Smooth muscle cell (in vitro differentiated cells): ENCODE measurements around the gene GKN2. TPM values are rescaled to one million over a fixed set of nuclear protein-coding genes. Genes with fewer than 3 reads are reported as not detected.

ENCODE experiments used
- DNase-seq: peaks from one replicate; lab custom pipeline; 2025; ENCODE audit not compliant: unreplicated experiment; lab: John Stamatoyannopoulos, UW
- H2AFZ ChIP-seq: fragments of 200-600 bp; sonication (generic); 2 replicates; pipeline ENCODE4 v1.6.0; 2016; ENCODE audit warnings: antibody characterized with exemption, low read depth, mild to moderate bottlenecking
- H3F3A ChIP-seq: fragments of 200-600 bp; sonication (generic); 2 replicates; pipeline ENCODE4 v1.6.0; 2017; ENCODE audit warnings: antibody characterized with exemption, low read depth
- H3K27ac ChIP-seq: fragments of 200-600 bp; sonication (generic); 2 replicates; pipeline ENCODE4 v1.5.1; 2016; ENCODE audit warnings: low read depth, mild to moderate bottlenecking
- H3K27me3 ChIP-seq: fragments of 200-600 bp; sonication (generic); 2 replicates; pipeline ENCODE4 v1.6.1; 2016; ENCODE audit warnings: low read depth, mild to moderate bottlenecking
- H3K36me3 ChIP-seq: fragments of 200-600 bp; sonication (generic); 2 replicates; pipeline ENCODE4 v1.5.1; 2016; ENCODE audit warnings: low read depth
- H3K4me1 ChIP-seq: fragments of 200-600 bp; sonication (generic); 2 replicates; pipeline ENCODE4 v1.5.1; 2016; ENCODE audit warnings: low read depth
- H3K4me2 ChIP-seq: fragments of 200-600 bp; sonication (generic); 2 replicates; pipeline ENCODE4 v1.6.0; 2016; ENCODE audit warnings: mild to moderate bottlenecking
- H3K4me3 ChIP-seq: fragments of 200-600 bp; sonication (generic); 2 replicates; pipeline ENCODE4 v1.5.1; 2016; ENCODE audit warnings: mild to moderate bottlenecking
- H3K79me2 ChIP-seq: fragments of 200-600 bp; sonication (generic); 2 replicates; pipeline ENCODE4 v1.6.0; 2016; ENCODE audit warnings: low read depth, mild to moderate bottlenecking
- H3K9ac ChIP-seq: fragments of 200-600 bp; sonication (generic); 2 replicates; pipeline ENCODE4 v1.6.0; 2016; ENCODE audit warnings: low read depth
- H3K9me3 ChIP-seq: fragments of 200-600 bp; sonication (generic); replicated peaks from 2 replicates; pipeline ENCODE4 v1.5.1; 2016; ENCODE audit warnings: low read depth
- H4K20me1 ChIP-seq: fragments of 200-600 bp; sonication (generic); 2 replicates; pipeline ENCODE4 v1.6.0; 2016; ENCODE audit warnings: low read depth
- WGBS: methylation state at CpG from one replicate; pipeline ENCODE4 v1.1.7; 2016; ENCODE audit warnings: low lambda C conversion rate; 5-methylcytosine and 5-hydroxymethylcytosine counted together
- polyA plus RNA-seq: library from polyadenylated mRNA; unstranded; fragments of >200 nt; fragmentation: Nextera tagmentation; extraction: Ambion mirVana; gene quantifications from 2 replicates; pipeline ENCODE4 v1.2.1, GENCODE V29; 2016
- total RNA-seq: library from RNA; depleted of rRNA; stranded (reverse); fragments of >200 nt; gene quantifications from 2 replicates; pipeline ENCODE4 v1.2.3, GENCODE V29; 2014
- TF ChIP-seq, protein P1 (sequence below): fragments of 200-600 bp; sonication (generic); IDR thresholded peaks from 2 replicates; pipeline ENCODE4 v1.5.1; 2017; ENCODE audit warnings: borderline replicate concordance, mild to moderate bottlenecking, antibody characterized with exemption; ENCODE audit not compliant: insufficient read depth, poor library complexity, severe bottlenecking

Gene GKN2
- total and polyA plus RNA-seq, 2 experiments from 2014 or later = not detected

DNA sequence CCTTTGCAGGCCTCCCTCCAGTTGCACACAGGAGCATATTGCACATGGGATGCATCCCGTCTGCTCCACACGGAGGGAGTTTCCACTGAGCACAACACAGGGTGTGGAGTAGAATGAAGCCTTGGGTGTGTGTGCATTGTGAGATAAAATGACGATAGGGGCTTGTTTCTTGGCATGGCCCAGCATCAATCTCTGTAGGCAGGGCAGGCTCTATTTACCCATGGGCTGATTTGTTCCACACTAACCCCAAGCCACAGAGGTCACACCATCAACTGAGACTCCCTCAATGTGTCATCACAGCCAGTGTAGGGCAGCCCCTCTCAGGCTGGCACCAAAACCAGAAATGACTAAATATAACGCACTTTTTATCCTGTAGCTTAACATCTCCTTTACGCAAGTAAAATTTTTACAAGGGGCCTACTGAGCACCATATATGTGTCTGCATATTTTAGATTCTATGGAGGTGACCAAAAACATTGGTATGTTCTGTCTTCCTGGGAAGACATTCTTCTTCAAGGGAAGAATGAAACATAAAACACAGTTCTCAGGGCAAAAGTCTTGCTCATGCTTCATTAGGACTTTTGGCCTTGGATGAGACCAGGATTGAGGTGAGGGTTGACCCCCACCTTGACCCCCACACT is 19.0 kb upstream of the GKN2 start:
- H3K4me1 ChIP-seq = peaks cover 6% of the 10 kb centered on the region
- H2AFZ ChIP-seq = no peak overlapping the region
- no peaks in the 10 kb centered on the region for H3K36me3 ChIP-seq
- no peak for DNase-seq
- peak overlapping the region; percentile 56 for H3K4me2 ChIP-seq
- no peaks in the 10 kb centered on the region for H4K20me1 ChIP-seq
- H3F3A ChIP-seq = peaks cover 9% of the 10 kb centered on the region
- H3K27me3 ChIP-seq = no peaks in the 10 kb centered on the region
- no peaks in the 10 kb centered on the region for H3K79me2 ChIP-seq
- WGBS = 7% methylated on average over 5 of the region's 5 CpGs
- no peak overlapping the region for H3K4me3 ChIP-seq
- H3K27ac ChIP-seq = peak overlapping the region; percentile 81
- H3K9ac ChIP-seq = no peak overlapping the region
- TF ChIP-seq, protein P1, sequence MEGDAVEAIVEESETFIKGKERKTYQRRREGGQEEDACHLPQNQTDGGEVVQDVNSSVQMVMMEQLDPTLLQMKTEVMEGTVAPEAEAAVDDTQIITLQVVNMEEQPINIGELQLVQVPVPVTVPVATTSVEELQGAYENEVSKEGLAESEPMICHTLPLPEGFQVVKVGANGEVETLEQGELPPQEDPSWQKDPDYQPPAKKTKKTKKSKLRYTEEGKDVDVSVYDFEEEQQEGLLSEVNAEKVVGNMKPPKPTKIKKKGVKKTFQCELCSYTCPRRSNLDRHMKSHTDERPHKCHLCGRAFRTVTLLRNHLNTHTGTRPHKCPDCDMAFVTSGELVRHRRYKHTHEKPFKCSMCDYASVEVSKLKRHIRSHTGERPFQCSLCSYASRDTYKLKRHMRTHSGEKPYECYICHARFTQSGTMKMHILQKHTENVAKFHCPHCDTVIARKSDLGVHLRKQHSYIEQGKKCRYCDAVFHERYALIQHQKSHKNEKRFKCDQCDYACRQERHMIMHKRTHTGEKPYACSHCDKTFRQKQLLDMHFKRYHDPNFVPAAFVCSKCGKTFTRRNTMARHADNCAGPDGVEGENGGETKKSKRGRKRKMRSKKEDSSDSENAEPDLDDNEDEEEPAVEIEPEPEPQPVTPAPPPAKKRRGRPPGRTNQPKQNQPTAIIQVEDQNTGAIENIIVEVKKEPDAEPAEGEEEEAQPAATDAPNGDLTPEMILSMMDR = no peak
- H3K9me3 ChIP-seq = no peaks in the 10 kb centered on the region

DNA sequence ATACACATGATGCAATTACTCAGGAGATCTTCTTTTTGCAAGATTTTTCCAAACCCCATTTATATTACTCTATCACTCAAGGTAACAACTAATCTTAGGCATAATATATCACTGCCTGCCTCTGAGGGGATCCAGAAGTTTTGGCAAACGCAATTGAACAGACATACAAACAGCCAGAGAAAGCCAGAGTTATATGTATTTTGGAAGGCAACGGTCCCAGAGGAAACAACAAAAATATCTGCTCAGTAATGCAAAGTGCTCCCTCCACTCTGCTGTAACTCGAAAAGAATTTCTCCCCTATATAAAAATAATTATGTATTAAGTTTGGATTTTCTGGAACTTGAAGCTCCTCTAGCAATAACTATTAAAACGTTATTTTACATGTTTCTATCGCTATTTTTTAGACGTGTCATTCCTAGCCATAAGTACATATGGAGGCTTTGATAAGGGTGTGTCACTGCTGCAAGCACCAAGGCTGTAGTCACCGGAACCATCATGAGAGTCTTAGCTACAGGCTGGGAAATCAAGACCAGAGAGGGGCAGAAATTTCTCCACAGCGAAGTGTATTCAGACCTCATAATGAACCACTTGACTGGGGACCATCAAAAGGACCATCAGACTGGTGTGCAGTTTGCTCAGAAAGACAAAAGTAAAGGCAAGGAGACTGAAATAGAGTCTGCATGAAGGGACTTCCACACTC is 18.0 kb upstream of the GKN2 start:
- TF ChIP-seq, protein P1 = no peak
- no peak for DNase-seq
- H3K27ac ChIP-seq = peak overlapping the region; percentile 81
- no peaks in the 10 kb centered on the region for H3K79me2 ChIP-seq
- no peak overlapping the region for H3K9ac ChIP-seq
- peak overlapping the region; percentile 56 for H3K4me2 ChIP-seq
- H4K20me1 ChIP-seq = no peaks in the 10 kb centered on the region
- no peaks in the 10 kb centered on the region for H3K9me3 ChIP-seq
- H3K4me1 ChIP-seq = peaks cover 6% of the 10 kb centered on the region
- H3K36me3 ChIP-seq = no peaks in the 10 kb centered on the region
- 94% methylated on average over 8 of the region's 8 CpGs for WGBS
- H3K4me3 ChIP-seq = no peak overlapping the region
- no peaks in the 10 kb centered on the region for H3K27me3 ChIP-seq
- H3F3A ChIP-seq = peaks cover 9% of the 10 kb centered on the region
- no peak overlapping the region for H2AFZ ChIP-seq

DNA sequence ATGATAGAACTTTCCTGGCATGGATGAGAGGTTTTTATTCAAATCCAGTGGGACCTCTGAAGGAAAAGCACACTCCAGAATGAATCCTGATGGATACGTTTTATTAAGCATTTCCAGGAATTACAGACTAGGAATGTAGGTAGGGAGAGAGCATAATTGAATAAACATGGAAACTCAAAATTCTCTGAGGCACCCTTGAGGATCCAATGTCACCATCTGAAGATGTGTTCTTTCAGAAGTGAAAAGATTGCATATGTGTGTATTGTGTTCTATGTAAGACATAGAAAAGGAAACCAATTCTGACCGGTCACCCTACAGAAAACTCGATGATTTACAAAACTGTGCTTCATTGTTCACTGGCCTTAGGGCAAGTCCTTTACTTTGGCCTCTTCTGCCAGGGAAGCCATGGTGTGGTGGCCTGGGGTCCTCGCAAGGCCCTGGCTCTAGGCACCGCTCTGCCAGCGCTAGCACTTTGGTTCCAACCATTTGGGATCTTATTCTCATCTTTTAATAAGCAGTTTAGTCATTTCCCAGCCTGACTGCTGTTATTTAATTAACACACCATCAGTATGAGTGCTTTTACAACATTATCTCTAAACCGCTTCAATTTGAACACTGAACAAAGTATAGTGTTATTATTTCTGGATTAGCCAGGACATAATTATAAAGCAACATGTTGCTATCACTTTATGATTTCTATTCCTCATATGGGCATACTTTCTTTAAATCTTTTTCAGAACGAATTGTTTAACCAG is 17.2 kb upstream of the GKN2 start:
- no peak overlapping the region for H3K9ac ChIP-seq
- H3K4me3 ChIP-seq = no peak overlapping the region
- H3K79me2 ChIP-seq = no peaks in the 10 kb centered on the region
- H3F3A ChIP-seq = peaks cover 9% of the 10 kb centered on the region
- H2AFZ ChIP-seq = no peak overlapping the region
- no peaks in the 10 kb centered on the region for H4K20me1 ChIP-seq
- no peak overlapping the region for H3K4me2 ChIP-seq
- no peaks in the 10 kb centered on the region for H3K36me3 ChIP-seq
- H3K27ac ChIP-seq = no peak overlapping the region
- H3K4me1 ChIP-seq = peaks cover 6% of the 10 kb centered on the region
- H3K9me3 ChIP-seq = no peaks in the 10 kb centered on the region
- WGBS = 95% methylated on average over 8 of the region's 8 CpGs
- no peak for DNase-seq
- no peaks in the 10 kb centered on the region for H3K27me3 ChIP-seq
- TF ChIP-seq, protein P1 = no peak
